Measurements from ENCODE around the gene SYNC.

- TF ChIP-seq CTCF (IDR thresholded peaks at IDR 0.05) (no peak), POLR2A (IDR thresholded peaks at IDR 0.05) (no peak)
Observed at GRCh38 chr1:32680642-32681041, 21.9 kb downstream of the SYNC start.
